Measurements from ENCODE around the gene NOC2L.

DNA sequence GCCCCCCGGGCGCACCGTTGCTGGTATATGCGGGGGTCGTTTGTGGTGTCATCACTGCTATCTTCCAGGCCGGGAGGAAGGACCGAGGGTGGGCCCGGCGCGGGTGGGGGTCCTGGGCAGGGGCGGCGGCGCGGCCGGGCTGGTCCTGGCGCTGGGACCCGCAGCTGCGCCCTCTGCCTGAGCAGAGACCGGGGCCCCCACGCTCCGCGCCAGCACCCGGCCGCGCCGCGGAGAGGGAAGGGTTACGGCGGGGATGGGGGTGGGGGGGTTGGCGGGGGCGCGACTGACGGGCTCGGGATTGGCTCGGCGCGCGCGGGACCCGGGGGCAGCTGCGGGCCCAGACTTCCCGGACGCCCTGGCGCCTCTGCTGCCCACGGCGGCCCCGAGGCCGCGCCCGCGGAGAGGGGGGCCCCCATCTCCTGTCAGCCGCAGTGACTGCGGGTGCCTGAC is 49.2 kb downstream of the NOC2L start:
- no peak for TF ChIP-seq POLR2A (IDR thresholded peaks at IDR 0.05)
- TF ChIP-seq, protein P1, sequence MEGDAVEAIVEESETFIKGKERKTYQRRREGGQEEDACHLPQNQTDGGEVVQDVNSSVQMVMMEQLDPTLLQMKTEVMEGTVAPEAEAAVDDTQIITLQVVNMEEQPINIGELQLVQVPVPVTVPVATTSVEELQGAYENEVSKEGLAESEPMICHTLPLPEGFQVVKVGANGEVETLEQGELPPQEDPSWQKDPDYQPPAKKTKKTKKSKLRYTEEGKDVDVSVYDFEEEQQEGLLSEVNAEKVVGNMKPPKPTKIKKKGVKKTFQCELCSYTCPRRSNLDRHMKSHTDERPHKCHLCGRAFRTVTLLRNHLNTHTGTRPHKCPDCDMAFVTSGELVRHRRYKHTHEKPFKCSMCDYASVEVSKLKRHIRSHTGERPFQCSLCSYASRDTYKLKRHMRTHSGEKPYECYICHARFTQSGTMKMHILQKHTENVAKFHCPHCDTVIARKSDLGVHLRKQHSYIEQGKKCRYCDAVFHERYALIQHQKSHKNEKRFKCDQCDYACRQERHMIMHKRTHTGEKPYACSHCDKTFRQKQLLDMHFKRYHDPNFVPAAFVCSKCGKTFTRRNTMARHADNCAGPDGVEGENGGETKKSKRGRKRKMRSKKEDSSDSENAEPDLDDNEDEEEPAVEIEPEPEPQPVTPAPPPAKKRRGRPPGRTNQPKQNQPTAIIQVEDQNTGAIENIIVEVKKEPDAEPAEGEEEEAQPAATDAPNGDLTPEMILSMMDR (IDR thresholded peaks at IDR 0.05) = no peak

All from thyroid gland (tissue), 4 donors.